Esophagus squamous epithelium (tissue), 4 donors: ENCODE data around the gene SOAT2.

ENCODE experiments used
- POLR2A ChIP-seq, 4 donors: fragments of 450-650 bp; IDR thresholded peaks; one replicate each; pipeline ENCODE4 v1.6.1; 2017; ENCODE audit warnings: antibody characterized with exemption in 4 of 4, mild to moderate bottlenecking in 4 of 4, moderate library complexity in 3 of 4
- TF ChIP-seq, protein P1 (sequence below), 6 experiments: fragments of 450-650 bp in 4 of 6; fragments of 200-600 bp in 2 of 6; sonication (generic) in 2 of 6; IDR thresholded peaks; one replicate each; pipeline ENCODE4 v1.5.1; 2016 to 2019; ENCODE audit warnings: antibody characterized with exemption in 6 of 6, mild to moderate bottlenecking in 4 of 6, moderate library complexity in 4 of 6

DNA sequence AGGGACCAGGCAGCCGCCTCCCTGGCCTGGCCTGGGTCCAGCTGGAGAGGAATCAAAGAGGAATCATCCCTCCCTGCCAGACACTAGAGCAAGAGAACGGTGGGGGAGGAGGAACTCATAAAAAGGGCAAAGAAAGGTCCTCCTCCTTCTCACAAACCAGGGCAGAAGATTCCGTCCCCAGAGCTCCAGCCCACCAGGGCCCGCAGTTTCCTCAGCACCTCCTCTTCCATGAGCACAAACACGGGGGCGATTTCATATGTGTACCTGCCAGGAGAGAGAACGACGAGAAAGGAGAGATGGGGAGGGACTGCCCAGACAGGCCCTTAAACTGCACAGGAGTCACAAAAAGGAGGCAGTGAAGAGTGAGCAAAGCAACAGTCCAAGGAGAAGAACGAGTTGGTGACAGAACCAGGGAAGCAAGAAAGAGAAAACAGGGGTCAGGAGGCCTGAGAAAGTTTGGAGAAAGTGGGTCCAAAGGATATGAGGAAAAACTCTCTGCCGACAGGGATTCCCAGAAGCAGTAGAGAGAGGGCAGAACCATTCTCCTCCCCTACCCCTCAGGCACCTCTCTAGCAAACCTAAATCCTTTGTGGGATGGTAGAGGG, 68.5 kb downstream of the SOAT2 start:
- TF ChIP-seq, protein P1, sequence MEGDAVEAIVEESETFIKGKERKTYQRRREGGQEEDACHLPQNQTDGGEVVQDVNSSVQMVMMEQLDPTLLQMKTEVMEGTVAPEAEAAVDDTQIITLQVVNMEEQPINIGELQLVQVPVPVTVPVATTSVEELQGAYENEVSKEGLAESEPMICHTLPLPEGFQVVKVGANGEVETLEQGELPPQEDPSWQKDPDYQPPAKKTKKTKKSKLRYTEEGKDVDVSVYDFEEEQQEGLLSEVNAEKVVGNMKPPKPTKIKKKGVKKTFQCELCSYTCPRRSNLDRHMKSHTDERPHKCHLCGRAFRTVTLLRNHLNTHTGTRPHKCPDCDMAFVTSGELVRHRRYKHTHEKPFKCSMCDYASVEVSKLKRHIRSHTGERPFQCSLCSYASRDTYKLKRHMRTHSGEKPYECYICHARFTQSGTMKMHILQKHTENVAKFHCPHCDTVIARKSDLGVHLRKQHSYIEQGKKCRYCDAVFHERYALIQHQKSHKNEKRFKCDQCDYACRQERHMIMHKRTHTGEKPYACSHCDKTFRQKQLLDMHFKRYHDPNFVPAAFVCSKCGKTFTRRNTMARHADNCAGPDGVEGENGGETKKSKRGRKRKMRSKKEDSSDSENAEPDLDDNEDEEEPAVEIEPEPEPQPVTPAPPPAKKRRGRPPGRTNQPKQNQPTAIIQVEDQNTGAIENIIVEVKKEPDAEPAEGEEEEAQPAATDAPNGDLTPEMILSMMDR (IDR thresholded peaks at IDR 0.05) = no peak
- TF ChIP-seq POLR2A (IDR thresholded peaks at IDR 0.05) = no peak
